ENCODE results near the gene SRGN.

DNA sequence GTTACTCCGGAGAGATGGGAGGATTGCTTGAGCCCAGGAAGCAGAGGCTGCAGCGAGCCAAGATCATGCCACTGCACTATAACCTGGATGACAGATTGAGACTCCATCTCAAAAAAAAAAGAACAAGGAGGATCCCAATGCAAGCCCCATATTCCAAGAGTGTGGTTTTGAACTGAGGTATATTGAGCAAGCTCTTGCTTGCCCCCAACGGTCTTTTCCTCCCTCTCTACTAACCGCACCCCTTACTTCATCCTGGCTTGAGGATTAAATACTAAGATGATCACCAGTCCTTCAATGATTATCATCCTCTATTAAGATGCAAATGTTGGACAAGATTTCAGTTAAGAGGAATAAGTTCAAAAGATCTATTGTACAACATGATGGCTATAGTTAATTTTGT lies 12.5 kb upstream of the SRGN start:
- TF ChIP-seq, protein P1, sequence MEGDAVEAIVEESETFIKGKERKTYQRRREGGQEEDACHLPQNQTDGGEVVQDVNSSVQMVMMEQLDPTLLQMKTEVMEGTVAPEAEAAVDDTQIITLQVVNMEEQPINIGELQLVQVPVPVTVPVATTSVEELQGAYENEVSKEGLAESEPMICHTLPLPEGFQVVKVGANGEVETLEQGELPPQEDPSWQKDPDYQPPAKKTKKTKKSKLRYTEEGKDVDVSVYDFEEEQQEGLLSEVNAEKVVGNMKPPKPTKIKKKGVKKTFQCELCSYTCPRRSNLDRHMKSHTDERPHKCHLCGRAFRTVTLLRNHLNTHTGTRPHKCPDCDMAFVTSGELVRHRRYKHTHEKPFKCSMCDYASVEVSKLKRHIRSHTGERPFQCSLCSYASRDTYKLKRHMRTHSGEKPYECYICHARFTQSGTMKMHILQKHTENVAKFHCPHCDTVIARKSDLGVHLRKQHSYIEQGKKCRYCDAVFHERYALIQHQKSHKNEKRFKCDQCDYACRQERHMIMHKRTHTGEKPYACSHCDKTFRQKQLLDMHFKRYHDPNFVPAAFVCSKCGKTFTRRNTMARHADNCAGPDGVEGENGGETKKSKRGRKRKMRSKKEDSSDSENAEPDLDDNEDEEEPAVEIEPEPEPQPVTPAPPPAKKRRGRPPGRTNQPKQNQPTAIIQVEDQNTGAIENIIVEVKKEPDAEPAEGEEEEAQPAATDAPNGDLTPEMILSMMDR (IDR thresholded peaks at IDR 0.05), result no peak
- TF ChIP-seq EZH2 (IDR thresholded peaks at IDR 0.05), result no peak

Data from neural progenitor cell (in vitro differentiated cells).